ENCODE measurements around the gene UBE2Q1.

UBE2Q1 gene
- 44.5 to 96.2 (median 68.9) reads per million in 18 experiments for total RNA-seq

GRCh38 chr1:154557939-154558719 is at the start of gene UBE2Q1:
Gene UBE2Q1 (minus strand): TSS chr1:154558662. CDS start chr1:154558553, 109 bp downstream.
- peak; percentile 43 to 68 for DNase-seq

DNA sequence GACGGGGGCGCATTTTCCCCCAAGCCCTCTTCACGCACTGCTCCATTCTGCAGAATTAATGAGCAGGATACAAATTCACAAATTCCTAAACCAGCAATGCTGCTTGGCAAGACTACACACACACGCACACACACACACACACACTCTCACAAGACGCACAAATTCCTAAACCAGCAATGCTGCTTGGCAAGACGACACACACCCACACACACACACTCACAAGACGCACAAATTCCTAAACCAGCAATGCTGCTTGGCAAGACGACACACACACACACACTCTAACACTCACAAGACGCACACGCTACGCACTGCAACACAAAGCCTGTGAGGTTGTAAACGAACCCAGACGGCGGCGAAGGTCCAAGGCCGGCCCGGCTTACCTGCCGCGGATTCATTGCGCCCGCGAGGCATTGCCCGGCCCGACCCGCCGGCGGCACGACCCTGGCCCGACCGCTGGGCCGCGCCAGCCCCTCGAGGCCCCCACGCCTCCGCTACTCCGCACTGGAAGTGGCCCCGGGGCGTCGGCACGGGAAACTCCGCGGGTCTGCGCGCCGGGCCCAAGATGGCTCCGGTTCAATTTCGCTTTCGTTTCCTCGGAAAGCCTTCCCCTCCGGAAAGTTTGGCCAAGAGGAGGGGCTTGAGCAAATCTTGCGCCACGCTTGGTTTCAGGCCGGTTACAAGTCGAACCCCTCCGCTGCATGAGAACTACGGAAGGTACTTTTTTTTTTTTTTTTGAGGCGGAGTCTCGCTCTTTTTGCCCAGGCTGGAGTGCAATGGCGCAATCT is 49.3 kb upstream of the UBE2Q1 start, which contains the start of gene ADAR:
Gene ADAR (minus strand): TSS at position 578 of the 788 bp plus-strand sequence. CDS start 180 bp downstream, at position 398.
- DNase-seq: peak; percentile 97

DNA sequence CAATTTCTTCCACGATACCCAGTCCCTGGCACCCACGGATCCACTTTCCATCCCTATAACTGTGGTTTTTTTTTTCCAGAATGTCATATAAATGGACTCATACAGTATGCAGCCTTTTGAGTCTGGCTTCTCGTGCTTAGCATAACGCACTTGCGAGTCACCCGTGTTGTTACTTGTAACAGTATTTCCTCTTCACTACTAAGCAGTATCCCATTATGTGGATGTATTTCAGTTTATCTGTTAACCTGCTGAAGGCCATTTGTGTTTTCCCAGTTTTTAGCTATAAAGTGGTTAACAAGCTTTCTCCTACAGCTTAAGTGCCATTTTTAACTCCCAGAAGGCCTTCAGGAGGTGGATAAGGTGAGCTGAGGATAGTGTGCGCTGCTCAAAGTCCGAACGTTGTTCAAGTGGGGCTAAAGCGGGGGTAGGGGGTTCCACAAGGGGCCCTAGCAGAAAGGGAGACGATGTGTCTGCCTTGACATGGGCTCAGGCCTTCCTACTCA is 48.7 kb upstream of the UBE2Q1 start:
- peak; percentile 19 to 33 for DNase-seq

GRCh38 chr1:154605534-154605933 is 47.1 kb upstream of the UBE2Q1 start:
- DNase-seq: peak; percentile 50 to 73

DNA sequence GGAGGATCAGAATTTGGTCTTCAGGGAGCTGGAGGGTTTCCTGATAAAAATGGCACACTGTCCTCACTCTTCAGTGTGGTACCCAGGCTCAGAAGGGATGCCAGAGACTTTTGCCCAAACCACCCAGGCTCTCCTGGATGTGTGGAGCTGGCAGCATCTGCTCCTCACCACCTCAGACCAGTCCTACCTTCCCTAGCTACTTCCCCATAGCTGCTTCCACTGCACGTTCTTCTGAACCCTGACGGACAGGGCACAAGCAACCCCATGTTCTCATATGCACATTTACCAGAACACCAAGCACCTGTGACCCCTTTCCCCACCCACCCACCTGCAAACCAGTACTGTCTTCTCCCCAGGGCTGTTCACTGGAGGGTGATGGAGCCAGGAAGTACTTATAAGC is 44.9 kb upstream of the UBE2Q1 start:
- DNase-seq: no peak

DNA sequence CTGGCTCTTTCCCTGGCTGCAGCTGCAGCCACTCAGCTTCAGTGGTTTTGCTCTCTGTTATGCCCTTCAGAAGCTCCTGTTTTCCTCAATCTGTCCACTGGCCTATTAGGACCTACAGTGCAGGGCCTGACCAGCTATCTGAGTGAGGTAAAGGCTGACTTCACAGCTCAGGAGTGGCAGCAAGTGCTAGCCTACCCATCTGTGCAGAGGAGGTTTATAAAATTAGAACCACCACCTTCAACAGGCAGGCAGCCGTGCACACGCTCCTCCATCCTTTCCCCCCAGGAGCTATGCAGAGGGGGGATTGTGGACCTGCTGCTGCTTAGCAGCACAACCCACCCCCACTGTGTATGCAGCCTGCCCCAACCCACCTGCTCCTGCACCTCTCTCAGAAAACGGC is 41.2 kb upstream of the UBE2Q1 start:
- no peak for DNase-seq

DNA sequence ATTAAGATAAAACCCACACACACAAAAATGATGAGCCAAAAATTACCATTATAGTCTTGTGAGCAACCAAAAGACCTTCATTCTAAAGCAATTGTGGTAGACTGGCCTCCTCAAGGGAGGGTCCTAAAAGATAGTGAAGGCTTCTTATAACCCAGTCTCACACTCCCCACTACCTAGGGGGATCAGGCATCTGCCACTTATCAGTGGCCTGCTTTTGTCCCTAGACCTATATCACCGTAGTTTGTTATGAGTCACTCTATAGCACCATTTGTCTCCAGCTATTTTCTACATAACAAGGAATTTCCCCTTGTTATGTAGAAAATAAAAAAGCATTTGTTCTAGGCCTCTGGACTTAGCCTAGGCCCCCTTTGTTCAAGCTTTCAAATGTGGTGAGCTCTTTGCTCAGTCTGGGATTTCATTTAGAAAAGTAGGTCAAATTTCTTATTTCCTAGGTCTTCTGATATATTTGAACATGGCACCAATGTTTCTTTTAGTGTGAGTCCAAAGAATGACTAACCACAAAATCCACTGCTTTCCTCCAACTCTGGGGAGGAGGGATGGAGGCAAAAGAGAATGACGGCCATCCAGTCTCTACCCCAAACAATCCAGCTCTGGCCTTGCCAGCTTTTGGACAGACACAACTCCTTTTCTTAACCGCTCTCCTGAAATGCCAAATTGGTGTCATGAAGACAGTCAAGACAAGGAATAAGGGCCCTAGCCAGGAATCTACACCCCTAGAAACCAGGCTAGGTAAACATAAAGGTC is 40.6 kb upstream of the UBE2Q1 start:
- no peak for DNase-seq

DNA sequence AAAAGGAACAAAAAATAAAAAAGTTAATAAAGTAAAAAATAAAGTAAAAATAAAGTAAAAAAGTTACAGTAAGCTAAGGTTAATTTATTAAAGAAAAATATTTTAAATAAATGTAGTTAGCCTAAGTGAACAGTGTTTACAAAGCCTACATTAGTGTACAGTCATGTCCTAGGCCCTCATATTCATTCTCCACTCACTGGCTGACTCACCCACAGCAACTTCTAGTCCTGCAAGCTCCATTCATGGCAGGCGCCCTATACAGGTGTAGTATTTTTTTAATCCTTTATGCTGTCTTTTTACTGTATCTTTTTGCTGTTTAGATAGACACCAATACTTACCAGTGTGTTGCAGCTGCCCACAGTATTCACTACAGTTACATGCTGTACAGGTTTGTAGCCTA is 37.2 kb upstream of the UBE2Q1 start:
- no peak for DNase-seq

DNA sequence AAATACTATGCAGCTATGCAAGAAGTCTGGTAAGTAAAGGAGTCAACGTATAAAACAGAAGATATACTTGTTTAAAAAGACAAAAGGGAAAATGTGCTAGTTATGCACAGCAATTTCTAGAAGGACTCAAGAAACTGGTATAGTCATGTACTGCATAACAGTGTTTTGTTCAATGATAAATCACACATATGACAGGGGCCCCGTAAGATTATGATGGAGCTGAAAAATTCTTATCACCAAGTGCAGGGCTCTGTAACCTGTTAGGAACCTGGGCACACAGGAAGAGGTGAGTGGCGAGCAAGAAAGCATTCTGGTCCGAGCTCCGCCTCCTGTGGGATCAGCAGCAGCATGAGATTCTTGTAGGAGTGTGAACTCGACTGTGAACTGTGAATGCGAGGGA is 36.3 kb upstream of the UBE2Q1 start:
- DNase-seq: no peak

- no peak for DNase-seq
These were observed 34.9 kb upstream of the UBE2Q1 start for GRCh38 chr1:154593390-154593789.

DNA sequence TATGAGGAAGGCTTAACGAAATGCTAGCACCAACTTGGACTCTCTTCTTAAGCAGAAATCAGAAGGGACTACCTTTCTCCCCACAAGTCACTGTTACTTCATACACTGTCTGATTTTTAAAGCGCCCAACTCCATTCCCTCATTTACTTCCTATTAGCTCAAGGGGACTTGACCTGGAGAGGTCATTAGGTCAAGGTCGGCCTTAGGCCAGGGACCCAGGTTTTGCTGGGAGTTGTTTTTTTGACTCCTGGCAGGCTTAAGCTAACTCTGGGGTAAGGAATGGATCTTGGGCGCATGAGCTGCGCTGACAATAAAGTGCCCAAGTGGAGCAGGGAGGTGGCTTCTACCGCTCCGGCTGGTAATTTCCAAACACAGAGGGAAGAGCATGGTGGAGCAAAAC is 32.7 kb upstream of the UBE2Q1 start:
- no peak for DNase-seq

DNA sequence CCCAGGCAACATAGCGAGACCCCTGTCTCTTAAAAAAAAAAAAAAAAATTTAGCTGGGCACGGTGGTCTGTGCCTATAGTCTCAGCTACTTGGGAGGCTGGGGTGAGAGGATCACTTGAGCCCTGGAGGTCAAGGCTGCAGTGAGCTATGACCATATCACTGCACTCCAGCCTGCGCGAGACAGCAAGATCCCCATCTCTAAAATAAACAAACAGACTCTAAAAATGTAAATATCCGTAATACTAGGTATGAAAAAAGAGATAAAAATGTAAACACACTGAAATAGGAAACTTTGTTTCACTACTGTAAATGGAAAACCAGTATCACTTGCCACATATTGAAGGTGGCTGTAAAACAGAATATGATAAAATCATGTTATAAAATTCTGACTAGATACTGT is 32.3 kb upstream of the UBE2Q1 start:
- no peak for DNase-seq

DNA sequence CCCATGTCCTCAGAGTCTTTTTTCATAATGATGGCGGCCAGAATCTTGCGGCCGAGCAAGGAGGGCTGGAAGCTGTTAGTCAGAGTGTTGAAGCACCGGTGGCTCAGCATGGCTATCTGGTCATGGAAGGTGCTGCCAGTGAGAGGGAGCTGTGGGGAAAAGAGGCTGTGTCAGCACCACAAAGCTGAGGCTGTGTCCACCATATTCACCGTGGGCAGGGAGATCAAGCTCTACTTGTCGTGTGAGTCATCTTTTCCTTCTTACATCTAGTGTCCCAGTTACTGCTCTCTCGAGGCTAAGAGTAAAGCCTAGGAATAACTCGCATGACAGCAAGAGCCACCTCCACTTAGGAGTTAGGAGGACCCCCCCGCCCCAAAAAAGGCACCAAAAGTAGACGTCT is 31.3 kb upstream of the UBE2Q1 start:
- DNase-seq: no peak

DNA sequence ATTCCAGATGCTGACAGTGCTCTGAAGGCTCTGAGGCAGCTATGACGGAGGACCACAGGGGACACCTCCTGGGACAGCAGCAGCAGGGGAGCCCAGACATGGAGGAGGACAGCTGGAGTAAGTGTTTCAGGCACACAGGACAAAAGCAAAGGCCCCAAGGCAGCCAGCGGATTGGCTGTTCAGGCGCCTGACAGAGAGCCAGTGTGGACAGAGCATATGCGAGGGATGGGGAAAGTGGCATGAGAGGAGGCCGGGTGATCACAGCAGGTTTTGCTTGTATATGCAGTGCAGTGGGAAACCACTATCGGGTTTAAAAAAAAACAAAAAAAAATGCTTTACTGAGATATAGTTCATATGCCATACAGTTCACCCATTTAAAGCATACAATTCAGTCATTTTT is 28.2 kb upstream of the UBE2Q1 start:
- no peak for DNase-seq

DNA sequence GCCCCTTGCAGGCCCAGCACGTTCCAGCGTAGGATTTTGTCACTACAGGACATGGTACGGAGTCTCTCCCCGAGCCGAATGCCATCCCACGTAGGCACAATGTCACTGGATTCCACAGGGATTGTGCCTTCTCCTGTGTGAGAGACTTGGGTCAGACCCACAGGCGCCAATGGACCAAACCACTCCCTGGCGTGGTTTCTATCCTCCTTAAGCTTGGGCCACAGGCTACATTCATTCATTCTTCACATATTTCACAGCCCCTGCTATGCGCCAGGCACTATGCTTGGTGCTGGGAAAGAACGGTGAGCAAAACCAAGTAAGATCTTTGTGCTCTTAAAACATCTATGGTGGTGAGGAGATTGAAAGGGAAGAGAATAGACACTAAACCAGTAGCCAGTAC is 27.8 kb upstream of the UBE2Q1 start:
- no peak for DNase-seq

DNA sequence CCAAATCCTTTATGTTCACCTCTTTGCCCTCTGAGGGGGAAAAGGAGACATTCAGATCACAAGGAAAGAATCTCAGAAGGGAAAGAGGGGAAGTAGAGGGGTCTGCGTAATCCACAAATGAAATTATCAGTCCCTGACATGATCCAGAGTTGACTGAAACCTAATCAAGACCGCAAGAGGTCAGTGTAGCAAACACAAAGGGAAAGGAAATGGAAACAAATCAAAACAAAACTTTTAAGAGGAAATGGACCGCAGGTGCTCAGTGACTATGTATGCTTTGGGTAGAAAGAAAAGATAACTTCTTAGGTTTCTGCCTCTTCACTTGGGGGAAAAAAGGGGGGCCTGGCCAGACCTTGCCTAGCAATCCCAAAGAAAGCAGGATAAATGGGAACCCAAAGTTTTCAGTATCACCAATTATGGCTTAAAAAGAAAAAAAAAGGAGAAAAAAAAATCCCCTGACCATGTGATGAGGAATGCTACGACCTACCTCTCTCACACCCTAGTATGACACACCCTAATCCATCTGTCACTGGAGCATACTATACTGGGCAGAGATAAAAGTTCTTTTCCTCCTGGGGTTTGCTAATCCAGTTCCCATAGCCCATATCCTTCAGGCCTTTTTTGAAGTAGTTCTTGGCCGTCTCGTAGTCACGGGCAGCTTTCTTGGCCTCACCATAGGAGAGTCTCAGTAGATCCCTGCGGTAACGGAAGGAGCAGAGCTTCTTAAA is 26.0 kb upstream of the UBE2Q1 start:
- no peak for DNase-seq

- no peak for DNase-seq
These were observed 25.3 kb upstream of the UBE2Q1 start for GRCh38 chr1:154583773-154584172.

- no peak for DNase-seq
These were observed 24.4 kb upstream of the UBE2Q1 start for GRCh38 chr1:154582885-154583284.

DNA sequence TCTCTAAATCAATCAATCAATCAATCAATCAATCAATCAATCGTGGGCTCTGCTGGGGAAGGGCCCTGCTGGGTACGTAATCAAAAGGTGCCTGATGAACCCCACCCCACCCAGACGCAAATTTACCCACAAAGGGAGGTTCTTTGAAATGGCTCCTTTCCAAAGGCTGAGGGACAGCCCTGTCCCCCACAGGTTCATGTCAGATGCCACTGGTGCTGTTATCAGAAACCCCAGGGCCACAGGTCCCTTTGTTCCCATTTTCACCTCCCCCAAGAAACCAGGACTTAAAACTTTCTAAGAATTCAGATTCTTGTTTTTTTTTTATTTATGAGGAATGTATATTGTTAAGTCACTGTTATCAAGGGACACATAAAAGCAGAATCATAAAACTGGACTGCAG is 23.3 kb upstream of the UBE2Q1 start:
- DNase-seq: no peak

DNA sequence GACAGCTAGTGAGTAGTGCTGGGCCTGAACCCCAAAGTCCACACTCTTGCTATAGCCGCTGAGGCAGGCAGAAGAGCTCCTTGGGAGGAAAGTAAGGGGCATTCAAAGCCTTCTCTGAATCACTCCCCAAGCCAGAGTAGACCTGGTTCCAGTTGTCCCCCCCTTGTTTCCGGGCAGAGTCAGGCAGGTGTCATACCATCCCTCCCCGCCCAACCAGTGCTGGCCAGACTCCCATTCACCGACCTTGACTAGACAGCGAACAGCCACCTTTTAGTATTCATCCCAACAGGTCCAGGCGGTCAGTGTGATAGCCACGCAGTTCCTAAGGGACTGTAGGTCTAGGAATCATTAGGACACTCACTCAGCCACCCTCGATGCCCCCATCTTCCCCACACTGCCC is 20.9 kb upstream of the UBE2Q1 start:
- DNase-seq: no peak

- no peak for DNase-seq
These were observed 19.6 kb upstream of the UBE2Q1 start for GRCh38 chr1:154578058-154578418.

DNA sequence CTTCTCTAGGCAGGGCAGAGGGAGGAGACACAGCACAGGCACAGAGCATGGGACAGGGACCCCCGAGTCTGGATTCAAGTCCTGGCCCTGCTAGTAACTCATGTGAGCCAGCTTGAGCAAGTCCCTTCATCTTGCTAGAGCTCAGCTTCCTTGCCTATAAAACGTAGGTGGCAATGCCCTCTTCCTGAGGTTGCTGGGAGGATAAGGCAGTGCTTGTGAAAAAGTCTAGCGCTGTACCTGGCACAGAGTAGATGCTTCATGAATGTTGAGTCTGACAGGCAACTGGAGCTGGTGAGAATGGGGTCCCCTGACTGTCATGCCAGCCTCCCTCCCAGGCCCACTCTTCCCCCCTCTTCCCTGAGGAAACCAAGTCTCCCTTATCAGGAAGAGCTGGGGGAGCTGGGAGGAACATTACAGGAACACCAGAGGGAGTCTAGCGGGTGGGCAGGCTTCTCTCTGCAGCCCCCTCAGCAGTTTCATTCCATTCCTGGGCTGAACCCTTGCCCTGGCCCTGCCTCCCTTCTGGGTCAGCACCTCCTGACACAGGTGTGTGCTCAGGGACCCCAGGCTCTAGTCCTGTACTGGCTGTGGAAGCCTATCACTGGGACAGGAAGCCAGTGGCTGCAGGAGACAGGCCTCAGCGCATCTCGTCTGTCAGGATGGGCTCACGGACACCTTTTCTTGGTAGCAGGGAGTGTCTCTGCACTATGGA is 19.0 kb upstream of the UBE2Q1 start:
- DNase-seq: no peak
